ENCODE results near the gene MCTP2. TPM values are rescaled to one million over a fixed set of nuclear protein-coding genes. Genes with fewer than 3 reads are reported as not detected.

MCTP2 gene
- total RNA-seq, 1 experiment from 2014 or later, result 1.3 TPM

GRCh38 chr15:94282269-94283250, 51.2 kb downstream of the MCTP2 start:
- no peak overlapping the region for H3T11ph ChIP-seq (ENCODE audit: low read length)
- H3K4me3 Mint-ChIP-seq, result no peak overlapping the region
- H3K79me1 ChIP-seq (ENCODE audit: insufficient read depth, low read depth, low read length, poor library complexity, severe bottlenecking), result no peaks in the 10 kb centered on the region
- no peak overlapping the region for H3K23ac ChIP-seq (ENCODE audit: insufficient read length, low read depth, low read length)
- no peaks in the 10 kb centered on the region for H3K27me3 Mint-ChIP-seq (ENCODE audit: low read depth)
- H4K5ac ChIP-seq (ENCODE audit: insufficient read length, low read depth, low read length), result no peak overlapping the region
- H2BK20ac ChIP-seq (ENCODE audit: low read depth, low read length, poor library complexity, severe bottlenecking), result no peak overlapping the region
- no peak overlapping the region for H4K91ac ChIP-seq (ENCODE audit: insufficient read length, low read depth, low read length)
- no peak overlapping the region for H2AK5ac ChIP-seq (ENCODE audit: insufficient read length, low read length)
- DNase-seq, result no peak
- H3K9me3 Mint-ChIP-seq, result no peaks in the 10 kb centered on the region
- no peak overlapping the region for H3K27ac ChIP-seq (ENCODE audit: insufficient read length, low read depth, low read length)
- no peak overlapping the region for H3K18ac ChIP-seq (ENCODE audit: insufficient read length, low read depth, low read length)
- H3K36me3 Mint-ChIP-seq (ENCODE audit: insufficient read depth in 1 of 3, low read depth in 3 of 3), result no peaks in the 10 kb centered on the region
- H3K9me3 ChIP-seq (ENCODE audit: control insufficient read depth, low read depth, low read length), result no peaks in the 10 kb centered on the region
- H2BK120ac ChIP-seq (ENCODE audit: low read depth, low read length, poor library complexity, severe bottlenecking), result no peak overlapping the region
- no peak overlapping the region for H3K4ac ChIP-seq (ENCODE audit: low read depth, low read length)
- H3K23me2 ChIP-seq (ENCODE audit: insufficient read length, low read depth, low read length, poor library complexity, severe bottlenecking), result no peaks in the 10 kb centered on the region
- no peaks in the 10 kb centered on the region for H3K27me3 ChIP-seq (ENCODE audit: insufficient read depth, low read length)
- H3K56ac ChIP-seq (ENCODE audit: insufficient read length, low read depth, low read length), result no peak overlapping the region
- no peak for TF ChIP-seq CTCF (conservative IDR thresholded peaks at IDR 0.05)
- no peaks in the 10 kb centered on the region for H3K79me2 ChIP-seq (ENCODE audit: insufficient read depth, low read length)
- H3K9ac ChIP-seq (ENCODE audit: extremely low read depth, insufficient read length, low read length), result no peak overlapping the region
- H4K8ac ChIP-seq (replicated peaks; ENCODE audit: insufficient read length, low read depth, low read length), result no peak overlapping the region
- no peak overlapping the region for H2AFZ ChIP-seq (ENCODE audit: low read length)
- H3K4me2 ChIP-seq (ENCODE audit: insufficient read depth, insufficient read length, low read length), result no peak overlapping the region
- H3K27ac Mint-ChIP-seq, result peak overlapping the region in 1 of 3 experiments; percentile 52; a peak in 1 of 7 replicates
- H3K14ac ChIP-seq (ENCODE audit: insufficient read depth, low read length), result peak overlapping the region; percentile 24; the same call in 1 of the 2 replicates
- no peak overlapping the region for H2BK12ac ChIP-seq (ENCODE audit: insufficient read length, low read depth, low read length)
- H2BK15ac ChIP-seq (ENCODE audit: low read depth, low read length), result no peak overlapping the region
- H2BK5ac ChIP-seq (ENCODE audit: insufficient read length, low read length), result no peak overlapping the region
- no peaks in the 10 kb centered on the region for H4K20me1 ChIP-seq (ENCODE audit: control insufficient read depth, insufficient read depth, insufficient read length)
- WGBS (ENCODE audit: extremely low coverage, insufficient read length, low lambda C conversion rate), result no CpG with 5 or more reads among the region's 7 CpGs
- peaks cover 4 to 12% of the 10 kb centered on the region in 2 experiments for H3K4me1 Mint-ChIP-seq
- H3K4me1 ChIP-seq (ENCODE audit: insufficient read depth, low read length), result peaks cover 4% of the 10 kb centered on the region; the same call in 1 of the 2 replicates

Data from H9 (cell line).